ENCODE results near the gene PSMB11. TPM values are rescaled to one million over a fixed set of nuclear protein-coding genes. Genes with fewer than 3 reads are reported as not detected.

PSMB11 gene
- total RNA-seq, 1 donor from 2014 or later: not detected

DNA sequence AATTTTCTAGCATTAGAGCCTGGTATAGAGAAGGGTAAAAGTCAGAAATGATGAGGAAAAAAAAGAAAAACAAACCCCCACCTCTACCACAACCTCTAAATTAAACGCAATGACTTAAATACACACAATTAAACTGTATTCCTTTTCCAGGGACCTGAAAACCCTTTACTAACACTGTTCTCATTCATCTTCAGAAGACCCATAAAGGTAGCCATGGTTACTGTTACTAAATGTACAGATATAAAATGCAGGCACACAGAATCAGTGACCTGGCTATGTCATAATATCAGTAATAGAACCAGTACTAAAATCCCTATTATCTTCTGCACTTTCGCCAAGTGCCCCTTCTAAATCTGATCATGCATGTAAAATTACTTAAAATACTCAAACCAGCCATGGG, 51.5 kb downstream of the PSMB11 start:
- peaks cover 56% of the 10 kb centered on the region for H3K36me3 Mint-ChIP-seq (ENCODE audit: low read depth)
- ChIA-PET POLR2A (interaction anchor here (2.4 to 3.3 kb wide), 3 partner anchors 28 to 228 kb away, joined by 9 to 50 read pairs (median 35); partner anchors contain the start of genes CEBPE, PABPN1 and PRMT5), CTCF (interaction anchor here (1.7 to 3.0 kb wide), 4 partner anchors 16 to 227 kb away, joined by 4 to 28 read pairs (median 22); no protein-coding TSS in a partner anchor)
- no peak overlapping the region for H3K4me3 Mint-ChIP-seq
- TF ChIP-seq, protein P1, sequence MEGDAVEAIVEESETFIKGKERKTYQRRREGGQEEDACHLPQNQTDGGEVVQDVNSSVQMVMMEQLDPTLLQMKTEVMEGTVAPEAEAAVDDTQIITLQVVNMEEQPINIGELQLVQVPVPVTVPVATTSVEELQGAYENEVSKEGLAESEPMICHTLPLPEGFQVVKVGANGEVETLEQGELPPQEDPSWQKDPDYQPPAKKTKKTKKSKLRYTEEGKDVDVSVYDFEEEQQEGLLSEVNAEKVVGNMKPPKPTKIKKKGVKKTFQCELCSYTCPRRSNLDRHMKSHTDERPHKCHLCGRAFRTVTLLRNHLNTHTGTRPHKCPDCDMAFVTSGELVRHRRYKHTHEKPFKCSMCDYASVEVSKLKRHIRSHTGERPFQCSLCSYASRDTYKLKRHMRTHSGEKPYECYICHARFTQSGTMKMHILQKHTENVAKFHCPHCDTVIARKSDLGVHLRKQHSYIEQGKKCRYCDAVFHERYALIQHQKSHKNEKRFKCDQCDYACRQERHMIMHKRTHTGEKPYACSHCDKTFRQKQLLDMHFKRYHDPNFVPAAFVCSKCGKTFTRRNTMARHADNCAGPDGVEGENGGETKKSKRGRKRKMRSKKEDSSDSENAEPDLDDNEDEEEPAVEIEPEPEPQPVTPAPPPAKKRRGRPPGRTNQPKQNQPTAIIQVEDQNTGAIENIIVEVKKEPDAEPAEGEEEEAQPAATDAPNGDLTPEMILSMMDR (IDR thresholded peaks at IDR 0.05): no peak
- no peak overlapping the region for H3K27ac Mint-ChIP-seq
- ATAC-seq (ENCODE audit: low read depth): no peak
- H3K27me3 Mint-ChIP-seq: no peaks in the 10 kb centered on the region
- peaks cover 32% of the 10 kb centered on the region for H3K4me1 Mint-ChIP-seq
- no peaks in the 10 kb centered on the region for H3K9me3 Mint-ChIP-seq
- DNase-seq: no peak
- intact Hi-C loops (cut with micrococcal nuclease): loop anchor here (10.0 kb wide), 2 partner anchors 461 to 1021 kb away; partner anchors contain the start of genes DCAF11, NRL, THTPA and ZFHX2

Other genes with a start within 250 kb of the PSMB11 start
- 30.8 and 33.7 TPM in 2 replicates for gene SLC7A7, start 226.8 kb upstream of the PSMB11 start, total RNA-seq
- 142 and 150 TPM in 2 replicates for gene MRPL52, start 212.3 kb upstream of the PSMB11 start, total RNA-seq
- gene MMP14, start 205.6 kb upstream of the PSMB11 start, total RNA-seq: 3.4 and 4.1 TPM in 2 replicates
- 83.2 and 83.3 TPM in 2 replicates for gene LRP10, start 170.5 kb upstream of the PSMB11 start, total RNA-seq
- 0.71 and 1.4 TPM in 2 replicates for gene REM2, start 159.0 kb upstream of the PSMB11 start, total RNA-seq
- 130 and 131 TPM in 2 replicates for gene RBM23, start 123.1 kb upstream of the PSMB11 start, total RNA-seq
- gene PRMT5, start 112.8 kb upstream of the PSMB11 start, total RNA-seq: 75.3 and 96.5 TPM in 2 replicates
- gene HAUS4, start 85.1 kb upstream of the PSMB11 start, total RNA-seq: 28.4 and 33.2 TPM in 2 replicates
- 0.29 and 0.67 TPM in 2 replicates for gene AJUBA, start 59.7 kb upstream of the PSMB11 start, total RNA-seq
- 13.5 and 14.0 TPM in 2 replicates for gene C14orf93, start 32.1 kb upstream of the PSMB11 start, total RNA-seq
- gene PSMB5, start 7.3 kb upstream of the PSMB11 start, total RNA-seq: 53.3 and 67.5 TPM in 2 replicates
- gene CDH24, start 15.3 kb downstream of the PSMB11 start, total RNA-seq: 0.73 and 1.3 TPM in 2 replicates
- gene ACIN1, start 52.9 kb downstream of the PSMB11 start, total RNA-seq: 238 and 263 TPM in 2 replicates
- gene C14orf119, start 53.3 kb downstream of the PSMB11 start, total RNA-seq: 35.3 and 36.0 TPM in 2 replicates
- gene CIROP, start 62.8 kb downstream of the PSMB11 start, total RNA-seq: not detected in 2 replicates
- 0.17 and 0.20 TPM in 2 replicates for gene CEBPE, start 77.0 kb downstream of the PSMB11 start, total RNA-seq
- gene SLC7A8, start 141.4 kb downstream of the PSMB11 start, total RNA-seq: 0.76 and 1.8 TPM in 2 replicates
- not detected in 2 replicates for gene RNF212B, start 195.7 kb downstream of the PSMB11 start, total RNA-seq
- gene HOMEZ, start 243.9 kb downstream of the PSMB11 start, total RNA-seq: 10.8 and 11.5 TPM in 2 replicates